NOMO-1 treated with dmso at 0.1 percent for 144 hours (cell line): ENCODE results near the gene ZNF273.

Source experiments
- DNase-seq: peaks from one replicate; lab custom pipeline; 2025; ENCODE audit not compliant: unreplicated experiment; lab: John Stamatoyannopoulos, UW

The ZNF273 gene

DNA sequence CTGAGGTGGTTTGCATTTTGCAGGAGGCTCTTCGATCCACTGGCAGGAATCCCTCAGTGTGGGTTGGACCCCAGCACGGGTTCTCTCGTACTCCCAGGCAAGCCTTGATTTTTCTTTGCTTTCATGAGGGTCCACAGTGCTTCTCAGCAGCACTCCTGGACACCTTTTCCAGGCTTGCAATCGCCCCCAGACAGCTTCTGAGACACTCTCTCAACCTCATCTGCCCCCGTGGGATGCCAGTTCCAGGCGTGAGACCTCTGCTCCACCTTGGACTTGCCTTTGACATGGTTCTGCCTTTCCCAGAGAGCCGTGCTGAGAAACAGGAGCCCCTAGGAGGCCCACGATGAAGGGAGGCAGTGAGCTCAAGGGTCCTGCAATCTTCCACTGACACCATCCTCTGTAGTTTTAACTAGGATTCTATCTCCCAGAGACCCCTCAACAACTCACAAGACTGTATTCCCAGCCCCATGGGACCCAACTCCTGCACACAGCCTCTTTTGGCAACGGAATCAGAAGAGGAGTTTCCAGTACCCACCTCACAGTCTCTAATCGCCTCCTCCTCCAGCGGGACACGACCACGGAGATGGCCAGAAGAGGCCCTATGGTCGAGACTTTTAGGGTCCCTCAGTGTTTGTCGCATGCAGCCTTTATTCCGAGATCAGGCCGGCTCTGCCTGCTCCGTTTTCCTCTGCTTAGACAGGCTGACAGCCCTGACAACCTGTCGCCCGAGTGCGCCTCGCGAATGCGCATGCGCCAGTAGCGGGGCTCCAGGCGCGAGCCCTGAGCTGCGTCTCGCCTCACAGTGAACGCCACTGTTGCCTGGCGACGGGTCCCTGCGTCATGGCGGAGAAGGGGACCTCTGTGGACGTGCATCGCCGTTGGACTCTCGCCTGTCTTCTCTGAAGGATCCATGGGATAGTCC lies 26.0 kb upstream of the ZNF273 start:
- no peak for DNase-seq

- no peak for DNase-seq
These were observed 25.1 kb upstream of the ZNF273 start for GRCh38 chr7:64877714-64878610.

GRCh38 chr7:64878684-64879083 lies 24.4 kb upstream of the ZNF273 start:
- DNase-seq = no peak

DNA sequence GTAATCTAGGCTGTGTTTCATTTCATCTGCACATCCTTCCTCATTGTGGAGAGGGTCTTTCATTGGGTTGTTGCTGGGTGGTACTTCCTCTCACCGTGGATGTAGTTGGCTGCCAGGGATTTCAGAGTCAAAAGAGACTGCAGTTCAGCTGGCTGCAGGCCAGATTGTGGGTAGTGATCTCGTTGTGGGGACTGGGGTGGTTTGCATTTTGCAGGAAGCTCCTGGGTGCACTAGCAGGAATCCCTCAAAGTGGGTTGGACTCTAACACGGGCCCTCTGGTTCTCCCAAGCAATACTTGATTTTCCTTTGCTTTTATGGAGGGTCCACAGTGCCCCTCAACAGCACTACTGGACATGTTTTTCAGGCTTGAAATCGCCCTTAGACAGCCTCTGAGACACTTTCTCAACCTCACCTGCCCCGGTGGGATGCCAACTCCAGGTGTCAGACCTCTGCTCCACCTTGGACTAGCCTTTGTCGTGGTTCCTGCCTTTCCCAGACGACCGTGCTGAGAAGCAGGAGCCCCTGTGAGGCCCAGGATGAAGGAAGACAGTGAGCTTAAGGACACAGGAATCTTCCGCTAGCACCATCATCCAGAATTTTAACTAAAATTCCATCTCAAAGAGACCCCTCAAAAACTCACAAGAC lies 23.9 kb upstream of the ZNF273 start:
- no peak for DNase-seq

GRCh38 chr7:64879800-64880199 lies 23.3 kb upstream of the ZNF273 start:
- DNase-seq = no peak

- DNase-seq = no peak
These were observed 22.5 kb upstream of the ZNF273 start for GRCh38 chr7:64880322-64881297.

DNA sequence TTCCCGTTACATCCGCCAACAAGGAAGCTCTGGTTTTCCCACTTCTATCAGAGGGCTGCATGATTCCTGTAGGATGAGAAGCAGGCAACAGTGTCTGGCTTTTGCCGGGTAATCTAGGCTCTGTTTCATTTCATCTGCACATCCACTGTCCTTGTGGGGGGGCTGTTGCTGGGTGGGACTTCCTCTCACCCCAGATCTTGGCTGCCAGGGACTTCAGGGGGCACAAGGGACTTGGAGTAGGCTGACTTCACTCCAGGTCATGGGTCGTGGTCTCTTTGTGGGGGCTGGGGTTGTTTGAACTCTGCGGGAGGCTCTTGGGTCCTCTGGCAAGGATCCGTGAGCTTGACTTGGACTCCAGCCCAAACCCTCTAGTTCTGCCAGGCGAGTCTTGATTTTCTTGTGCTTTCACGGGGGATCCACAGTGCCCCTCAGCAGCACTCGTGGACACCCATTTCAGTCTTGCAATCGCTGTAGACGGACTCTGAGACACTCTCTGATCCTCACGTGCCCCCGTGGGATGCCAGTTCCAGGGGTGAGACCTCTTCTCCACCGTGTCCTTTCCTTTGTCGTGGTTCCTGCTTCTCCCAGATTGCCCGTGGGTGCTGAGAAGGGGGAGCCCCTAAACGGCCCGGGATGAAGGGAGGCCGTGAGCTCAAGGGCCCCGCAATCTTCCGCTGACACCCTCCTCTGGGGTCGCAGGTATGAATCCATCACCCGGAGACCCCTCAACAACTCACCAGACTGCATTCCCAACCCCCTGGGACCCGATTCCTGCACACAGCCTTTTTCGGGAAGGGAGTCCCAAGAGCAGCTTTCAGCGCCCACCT lies 21.4 kb upstream of the ZNF273 start:
- DNase-seq = no peak

- no peak for DNase-seq
These were observed 20.5 kb upstream of the ZNF273 start for GRCh38 chr7:64882341-64883112.

GRCh38 chr7:64883113-64883905 lies 19.8 kb upstream of the ZNF273 start:
- DNase-seq = no peak

- no peak for DNase-seq
These were observed 18.8 kb upstream of the ZNF273 start for GRCh38 chr7:64884085-64884912.

DNA sequence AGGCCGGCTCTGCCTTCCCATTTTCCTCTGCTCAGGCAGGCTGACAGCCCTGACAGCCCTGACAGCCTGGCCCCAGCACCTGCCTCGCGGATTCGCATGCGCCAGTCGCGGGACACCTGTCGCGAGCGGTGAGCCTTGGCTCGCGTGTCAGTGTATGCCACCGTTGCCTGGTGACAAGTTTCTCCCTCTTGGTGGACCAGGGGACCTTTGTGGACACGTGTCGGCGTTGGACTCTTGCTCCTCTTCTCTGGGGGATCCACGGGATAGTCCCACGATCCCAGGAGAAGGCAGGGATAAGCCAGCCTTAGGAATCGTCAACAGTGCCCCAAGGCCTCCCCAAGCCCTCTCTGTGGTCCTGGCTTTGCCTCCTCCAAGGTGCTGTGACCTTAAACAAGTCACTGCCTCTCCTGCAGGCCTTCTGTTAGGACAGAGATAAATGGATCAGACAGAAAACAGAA lies 18.1 kb upstream of the ZNF273 start:
- no peak for DNase-seq

DNA sequence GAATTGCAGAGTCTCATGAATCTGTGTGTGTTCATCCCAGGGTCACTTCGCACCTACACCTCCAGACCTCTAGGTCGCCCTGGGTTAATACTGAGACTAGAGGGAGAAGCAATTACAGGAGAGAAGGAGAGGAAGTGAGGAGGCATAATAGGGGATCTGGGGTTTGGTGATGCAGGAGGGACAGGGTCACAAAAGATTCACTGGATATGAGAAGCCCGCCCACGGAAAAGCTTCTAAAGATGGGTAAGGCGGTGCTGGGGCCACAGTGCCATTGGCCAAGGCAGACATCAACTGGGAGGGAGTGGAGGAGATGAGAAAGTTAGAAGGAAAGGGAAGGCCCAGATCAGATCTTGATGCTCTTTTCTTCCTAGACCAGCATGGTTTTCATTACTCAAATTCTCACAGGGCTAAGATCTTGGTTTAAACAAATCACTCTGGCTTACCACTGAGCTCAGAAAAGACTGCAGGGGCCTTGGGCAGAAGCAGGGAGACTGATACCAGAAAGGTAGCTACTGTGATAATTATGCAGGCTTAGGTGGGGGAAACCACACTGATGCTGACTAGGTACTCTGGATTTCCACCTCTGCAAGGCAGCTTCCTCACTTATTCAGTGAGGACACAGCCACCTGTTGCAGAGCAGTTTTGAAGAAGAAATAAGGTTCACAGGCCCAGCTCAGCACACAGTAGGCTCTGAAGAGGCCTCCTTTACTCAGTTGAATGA lies 17.4 kb upstream of the ZNF273 start:
- no peak for DNase-seq

- no peak for DNase-seq
These were observed 16.0 kb upstream of the ZNF273 start for GRCh38 chr7:64886956-64887545.

GRCh38 chr7:64887756-64888508 lies 15.1 kb upstream of the ZNF273 start:
- DNase-seq = peak; percentile 7

DNA sequence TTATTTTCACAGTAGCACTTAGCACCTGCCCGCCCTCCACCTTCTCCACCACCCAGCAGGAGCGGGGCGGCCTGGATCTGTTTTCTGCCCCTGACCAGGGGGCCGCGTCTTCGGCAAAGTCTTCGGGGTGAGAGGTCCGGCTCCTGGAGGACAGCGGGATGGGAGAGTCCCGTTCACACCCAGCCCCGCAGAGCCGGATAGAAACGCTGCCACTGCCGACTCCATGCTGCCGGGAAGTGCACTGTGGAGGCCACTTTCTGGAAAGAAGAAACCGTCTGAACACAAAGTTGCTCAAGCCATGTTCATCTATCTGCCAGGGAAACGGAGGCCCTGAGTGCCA lies 14.5 kb upstream of the ZNF273 start:
- no peak for DNase-seq
